K562 (cell line): Measurements from ENCODE around the gene WFDC1. TPM values are rescaled to one million over a fixed set of nuclear protein-coding genes. Genes with fewer than 3 reads are reported as not detected.

Source experiments
- ATAC-seq: fragments of 200-7000 bp; cut with Tn5 transposase; 3 replicates; pipeline ENCODE4 v1.9.1; 2020; ENCODE audit warnings: moderate library complexity
- BruUV-seq: library from RNA; stranded (reverse); fragments of 400-500 nt; replicated peaks from 2 replicates; lab custom pipeline; 2021; lab: Mats Ljungman, UMichigan
- CTCF ChIA-PET: fragments of 300-600 bp; formaldehyde crosslinking; extraction: SDS; loops from one replicate; lab custom pipeline; 2021; ENCODE audit warnings: low intra/inter-chr PET ratio; lab: Yijun Ruan, JAX
- POLR2A ChIA-PET: fragments of 300-600, 350-650 bp; sonication (Branson Sonifier 250); formaldehyde crosslinking; extraction: SDS; loops from one replicate; lab custom pipeline; 2021; ENCODE audit warnings: antibody characterized with exemption, inconsistent platforms; lab: Yijun Ruan, JAX
- DNase-seq, 4 experiments: peaks; one replicate each; pipeline versions ENCODE4 v3.0.0 to v3.0.0-alpha.2; 2011 to 2018; ENCODE audit warnings: low spot score in 3 of 4, mixed read lengths in 3 of 4; ENCODE audit errors: extremely low read depth in 1 of 4
- FAIRE-seq: peaks from 2 replicates; lab custom pipeline; 2011; peaks lifted over from hg19 to GRCh38; lab: Jason Lieb, UNC
- H2AFZ ChIP-seq: 2 replicates; pipeline ENCODE4 v1.6.0; 2011; ENCODE audit warnings: low read depth, low read length, control low read depth, inconsistent platforms
- H3K27ac ChIP-seq: fragments of 200-600 bp; 3 replicates; pipeline ENCODE4 v1.8.0; 2011; ENCODE audit warnings: low read depth, mild to moderate bottlenecking, control low read depth, inconsistent platforms, low read length, moderate library complexity, mixed read lengths; ENCODE audit errors: extremely low read depth
- H3K27me3 ChIP-seq, 2 experiments: fragments of 300-600 bp in 1 of 2; 2 replicates in 1 of 2; 3 replicates in 1 of 2; pipeline versions ENCODE4 v1.6.0 to v1.8.0; 2011; ENCODE audit warnings: inconsistent platforms in 2 of 2, low read length in 2 of 2, mild to moderate bottlenecking in 1 of 2, mixed read lengths in 1 of 2, moderate library complexity in 1 of 2; ENCODE audit not compliant: control insufficient read depth in 2 of 2, insufficient read depth in 2 of 2
- H3K36me3 ChIP-seq: fragments of 300-600 bp; 3 replicates; pipeline ENCODE4 v1.8.0; 2011; ENCODE audit warnings: mild to moderate bottlenecking, low read length, inconsistent platforms; ENCODE audit not compliant: control insufficient read depth, insufficient read depth
- H3K4me1 ChIP-seq, 2 experiments: fragments of 200-600 bp in 1 of 2; replicated peaks in 1 of 2; 2 replicates in 1 of 2; 3 replicates in 1 of 2; pipeline versions ENCODE4 v1.5.1 to v1.8.0; 2011; ENCODE audit warnings: inconsistent platforms in 2 of 2, low read length in 2 of 2, mild to moderate bottlenecking in 1 of 2, mixed read lengths in 1 of 2, moderate library complexity in 1 of 2; ENCODE audit not compliant: control insufficient read depth in 2 of 2, insufficient read depth in 2 of 2
- H3K4me2 ChIP-seq: 2 replicates; pipeline ENCODE4 v1.6.1; 2011; ENCODE audit warnings: low read length, control low read depth, inconsistent platforms, mixed read lengths; ENCODE audit not compliant: insufficient read depth
- H3K4me3 ChIP-seq: fragments of 200-600 bp; sonication (generic), shearing (Covaris generic); 2 replicates; pipeline ENCODE4 v1.5.1; 2016; ENCODE audit warnings: control low read depth, inconsistent platforms
- H3K79me2 ChIP-seq: fragments of 200-600 bp; 3 replicates; pipeline ENCODE4 v1.8.0; 2011; ENCODE audit warnings: low read length, inconsistent platforms; ENCODE audit not compliant: control insufficient read depth, insufficient read depth
- H3K9ac ChIP-seq, 2 experiments: 2 replicates each; pipeline versions ENCODE4 v1.6.0 to v1.6.1; 2011; ENCODE audit warnings: low read depth in 2 of 2, low read length in 2 of 2, control low read depth in 1 of 2, inconsistent platforms in 1 of 2, mild to moderate bottlenecking in 1 of 2, mixed read lengths in 1 of 2; ENCODE audit not compliant: insufficient read depth in 1 of 2
- H3K9me1 ChIP-seq: one replicate; pipeline ENCODE4 v1.6.0; 2011; ENCODE audit warnings: inconsistent platforms, mild to moderate bottlenecking, low read length, moderate library complexity; ENCODE audit not compliant: control insufficient read depth, insufficient read depth
- H3K9me3 ChIP-seq: replicated peaks from 2 replicates; pipeline ENCODE4 v1.5.1; 2011; ENCODE audit warnings: low read depth, low read length, inconsistent platforms; ENCODE audit not compliant: control insufficient read depth, insufficient read depth
- H4K20me1 ChIP-seq: replicated peaks from 2 replicates; pipeline ENCODE4 v1.6.1; 2011; ENCODE audit warnings: low read length, inconsistent platforms, mixed read lengths; ENCODE audit not compliant: control insufficient read depth, insufficient read depth
- ARID4B ChIP-seq: sonication (generic); formaldehyde crosslinking; IDR thresholded peaks from 2 replicates; pipeline ENCODE4 v1.8.0; 2022; ENCODE audit warnings: mild to moderate bottlenecking, missing genetic modification reagents
- E2F8 ChIP-seq: fragments of 450-650 bp; IDR thresholded peaks from 2 replicates; pipeline ENCODE4 v1.7.1; 2018; ENCODE audit warnings: mild to moderate bottlenecking, low read depth; ENCODE audit not compliant: partially characterized antibody
- SMC3 ChIP-seq: conservative IDR thresholded peaks from 2 replicates; pipeline ENCODE4 v1.6.1; 2011; ENCODE audit warnings: low read depth, low read length, improper control_type of control experiment; ENCODE audit not compliant: insufficient read depth
- THRAP3 ChIP-seq: fragments of 450-650 bp; IDR thresholded peaks from 2 replicates; pipeline ENCODE4 v1.6.1; 2016; ENCODE audit warnings: mild to moderate bottlenecking, inconsistent platforms, borderline replicate concordance
- ZNF41 ChIP-seq: fragments of 250-450 bp; sonication (Bioruptor Pico); conservative IDR thresholded peaks from 2 replicates; pipeline ENCODE4 v1.4.0; 2020; ENCODE audit warnings: mild to moderate bottlenecking
- WGBS: fragments of 100-300 bp; shearing (Covaris generic); methylation state at CpG from one replicate; pipeline ENCODE4 v1.1.6; 2016; ENCODE audit warnings: low coverage, mixed read lengths; ENCODE audit not compliant: insufficient coverage; ENCODE audit errors: missing lambda C conversion rate; 5-methylcytosine and 5-hydroxymethylcytosine counted together
- in situ Hi-C: fragments of 300-500 bp; cut with MboI; formaldehyde crosslinking; loops from 4 replicates; pipeline ENCODE4 v1.15.0; 2018; ENCODE audit warnings: inconsistent platforms, mixed read lengths
- intact Hi-C: fragments of 100-400 bp; cut with micrococcal nuclease; formaldehyde crosslinking; loops from 2 replicates; pipeline ENCODE4 v1.14.2; 2022
- polyA plus RNA-seq, 8 experiments: library from polyadenylated mRNA; depleted of rRNA in 4 of 8; stranded (reverse) in 5 of 8; unstranded in 3 of 8; fragments of >200 nt; fragmentation: Nextera tagmentation in 2 of 8; fragmentation: Illumina TruSeq in 1 of 8; extraction: Ambion mirVana in 2 of 8; extraction: Trizol in 1 of 8; gene quantifications; 2 replicates each; pipeline versions ENCODE4 v1.2.1 to v1.2.3, GENCODE V29; 2011 to 2014; ENCODE audit warnings: inconsistent platforms in 1 of 8, missing spikeins in 1 of 8
- total RNA-seq, 7 experiments: library from RNA; depleted of rRNA in 6 of 7; stranded (reverse); fragments of >200 nt in 6 of 7; fragmentation: Illumina TruSeq in 2 of 7; extraction: Trizol in 2 of 7; gene quantifications; 2 replicates each; pipeline versions ENCODE4 v1.2.1 to v1.2.3, GENCODE V29; 2011 to 2021; ENCODE audit warnings: low replicate concordance in 1 of 7
- TF ChIP-seq, protein P1 (sequence below): fragments of 200-800 bp; sonication (Bioruptor generic); IDR thresholded peaks from 2 replicates; pipeline ENCODE4 v1.6.1; 2016; ENCODE audit warnings: missing genetic modification characterization, missing compliant biosample characterization

WFDC1 gene
- total and polyA plus RNA-seq, 9 of the 15 experiments (the other 6 are each of a cell fraction or from before 2014, with no cell fraction given): not detected

DNA sequence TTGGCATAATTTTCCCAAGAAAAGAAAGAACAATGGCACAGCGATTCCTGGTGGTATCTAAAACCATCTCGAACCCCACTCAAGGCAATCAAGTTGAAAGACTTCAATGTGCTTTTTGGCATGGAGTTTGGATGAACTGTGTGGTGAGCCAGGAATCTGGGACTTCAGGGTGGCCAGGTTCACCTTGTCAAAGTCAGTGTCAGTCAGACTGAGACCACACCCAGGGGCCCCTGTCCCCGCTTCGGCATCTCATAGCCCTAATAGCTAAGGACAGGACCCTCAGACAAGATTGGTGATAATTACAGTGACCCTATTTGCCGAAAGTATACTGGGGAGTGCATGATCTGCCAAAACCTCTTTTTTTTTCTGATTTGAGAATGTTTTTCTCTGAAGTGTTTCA is 25.8 kb downstream of the WFDC1 start:
- H3K4me1 ChIP-seq: no peaks in the 10 kb centered on the region

More for the DNA sequence above, 25.8 kb downstream of the WFDC1 start:
- no peak overlapping the region for H2AFZ ChIP-seq
- H3K36me3 ChIP-seq: no peaks in the 10 kb centered on the region
- H3K4me3 ChIP-seq: no peak overlapping the region
- TF ChIP-seq SMC3 (no peak), ZNF41 (CRISPR knock-in tag) (no peak), THRAP3 (no peak), ARID4B (CRISPR knock-in tag) (no peak), E2F8 (no peak)
- TF ChIP-seq, protein P1, sequence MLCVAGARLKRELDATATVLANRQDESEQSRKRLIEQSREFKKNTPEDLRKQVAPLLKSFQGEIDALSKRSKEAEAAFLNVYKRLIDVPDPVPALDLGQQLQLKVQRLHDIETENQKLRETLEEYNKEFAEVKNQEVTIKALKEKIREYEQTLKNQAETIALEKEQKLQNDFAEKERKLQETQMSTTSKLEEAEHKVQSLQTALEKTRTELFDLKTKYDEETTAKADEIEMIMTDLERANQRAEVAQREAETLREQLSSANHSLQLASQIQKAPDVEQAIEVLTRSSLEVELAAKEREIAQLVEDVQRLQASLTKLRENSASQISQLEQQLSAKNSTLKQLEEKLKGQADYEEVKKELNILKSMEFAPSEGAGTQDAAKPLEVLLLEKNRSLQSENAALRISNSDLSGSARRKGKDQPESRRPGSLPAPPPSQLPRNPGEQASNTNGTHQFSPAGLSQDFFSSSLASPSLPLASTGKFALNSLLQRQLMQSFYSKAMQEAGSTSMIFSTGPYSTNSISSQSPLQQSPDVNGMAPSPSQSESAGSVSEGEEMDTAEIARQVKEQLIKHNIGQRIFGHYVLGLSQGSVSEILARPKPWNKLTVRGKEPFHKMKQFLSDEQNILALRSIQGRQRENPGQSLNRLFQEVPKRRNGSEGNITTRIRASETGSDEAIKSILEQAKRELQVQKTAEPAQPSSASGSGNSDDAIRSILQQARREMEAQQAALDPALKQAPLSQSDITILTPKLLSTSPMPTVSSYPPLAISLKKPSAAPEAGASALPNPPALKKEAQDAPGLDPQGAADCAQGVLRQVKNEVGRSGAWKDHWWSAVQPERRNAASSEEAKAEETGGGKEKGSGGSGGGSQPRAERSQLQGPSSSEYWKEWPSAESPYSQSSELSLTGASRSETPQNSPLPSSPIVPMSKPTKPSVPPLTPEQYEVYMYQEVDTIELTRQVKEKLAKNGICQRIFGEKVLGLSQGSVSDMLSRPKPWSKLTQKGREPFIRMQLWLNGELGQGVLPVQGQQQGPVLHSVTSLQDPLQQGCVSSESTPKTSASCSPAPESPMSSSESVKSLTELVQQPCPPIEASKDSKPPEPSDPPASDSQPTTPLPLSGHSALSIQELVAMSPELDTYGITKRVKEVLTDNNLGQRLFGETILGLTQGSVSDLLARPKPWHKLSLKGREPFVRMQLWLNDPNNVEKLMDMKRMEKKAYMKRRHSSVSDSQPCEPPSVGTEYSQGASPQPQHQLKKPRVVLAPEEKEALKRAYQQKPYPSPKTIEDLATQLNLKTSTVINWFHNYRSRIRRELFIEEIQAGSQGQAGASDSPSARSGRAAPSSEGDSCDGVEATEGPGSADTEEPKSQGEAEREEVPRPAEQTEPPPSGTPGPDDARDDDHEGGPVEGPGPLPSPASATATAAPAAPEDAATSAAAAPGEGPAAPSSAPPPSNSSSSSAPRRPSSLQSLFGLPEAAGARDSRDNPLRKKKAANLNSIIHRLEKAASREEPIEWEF: no peak
- no TSS peak for BruUV-seq
- ATAC-seq (no peak), DNase-seq (no peak), FAIRE-seq (no peak)
- no peaks in the 10 kb centered on the region for H4K20me1 ChIP-seq
- CTCF ChIA-PET: no interaction called here
- peaks cover 2% of the 10 kb centered on the region; the same call in 1 of the 2 replicates for H3K9me3 ChIP-seq
- POLR2A ChIA-PET: no interaction called here
- peaks cover 42 to 50% of the 10 kb centered on the region in 2 experiments for H3K27me3 ChIP-seq
- intact Hi-C loops (no loop called here), in situ Hi-C loops (no loop called here)
- H3K4me2 ChIP-seq: no peak overlapping the region
- H3K9me1 ChIP-seq: no peaks in the 10 kb centered on the region
- 1% methylated on average over 5 of the region's 5 CpGs for WGBS
- H3K27ac ChIP-seq: no peak overlapping the region
- H3K79me2 ChIP-seq: no peaks in the 10 kb centered on the region
- no peak overlapping the region for H3K9ac ChIP-seq
